GM19395 (cell line): Measurements from ENCODE around the gene OTUD5.
A peak's percentile ranks its signal among the peaks of the same experiment; 100 is the strongest.

Experiments used
- ATAC-seq: cut with Tn5 transposase; IDR thresholded peaks from one replicate; pipeline ENCODE4 v1.9.1; 2021; ENCODE audit warnings: mild to moderate bottlenecking, moderate library complexity; ENCODE audit not compliant: unreplicated experiment

Gene OTUD5

GRCh38 chrX:48913605-48914366, 43.6 kb downstream of the OTUD5 start:
- no peak for ATAC-seq

GRCh38 chrX:48911412-48912182, 45.8 kb downstream of the OTUD5 start, which contains the start of gene SLC35A2:
TSS of gene SLC35A2 (minus strand) at chrX:48911646. CDS start at chrX:48911636, 10 bp downstream.
- ATAC-seq, result peak; percentile 67

- ATAC-seq, result peak; percentile 33
Observed at GRCh38 chrX:48910926-48911411, 46.4 kb downstream of the OTUD5 start.

GRCh38 chrX:48909703-48910294, 47.6 kb downstream of the OTUD5 start:
- ATAC-seq, result no peak

GRCh38 chrX:48908600-48908999, 48.8 kb downstream of the OTUD5 start:
- ATAC-seq, result no peak

GRCh38 chrX:48905090-48905790, 52.2 kb downstream of the OTUD5 start:
- ATAC-seq, result no peak

- no peak for ATAC-seq
Observed at GRCh38 chrX:48904626-48905025, 52.8 kb downstream of the OTUD5 start.

- no peak for ATAC-seq
Observed at GRCh38 chrX:48904180-48904579, 53.2 kb downstream of the OTUD5 start.

GRCh38 chrX:48903290-48903689, 54.1 kb downstream of the OTUD5 start:
- no peak for ATAC-seq

GRCh38 chrX:48902776-48903175, 54.6 kb downstream of the OTUD5 start:
- ATAC-seq, result no peak

- no peak for ATAC-seq
Observed at GRCh38 chrX:48902135-48902534, 55.3 kb downstream of the OTUD5 start.

GRCh38 chrX:48901069-48901468, 56.3 kb downstream of the OTUD5 start:
- ATAC-seq, result no peak

GRCh38 chrX:48899078-48899410, 58.4 kb downstream of the OTUD5 start:
- ATAC-seq, result no peak

GRCh38 chrX:48897625-48898306, 59.6 kb downstream of the OTUD5 start, which contains the start of the genes PQBP1 and TIMM17B:
TSS of gene PQBP1 (plus strand) at chrX:48897930. CDS start at chrX:48898510, 580 bp downstream.
TSS of gene TIMM17B (minus strand) at chrX:48897768. CDS start at chrX:48897749, 19 bp downstream.
- ATAC-seq, result peak; percentile 84

GRCh38 chrX:48897157-48897624, 60.2 kb downstream of the OTUD5 start:
- peak; percentile 23 for ATAC-seq

- no peak for ATAC-seq
Observed at GRCh38 chrX:48896611-48897011, 60.8 kb downstream of the OTUD5 start.

GRCh38 chrX:48894891-48895290, 62.5 kb downstream of the OTUD5 start:
- ATAC-seq, result no peak

- ATAC-seq, result no peak
Observed at GRCh38 chrX:48893556-48894348, 63.7 kb downstream of the OTUD5 start.

- ATAC-seq, result no peak
Observed at GRCh38 chrX:48892896-48893295, 64.5 kb downstream of the OTUD5 start.
